K562 (cell line): ENCODE measurements around the gene PIWIL1. TPM values are rescaled to one million over a fixed set of nuclear protein-coding genes. Genes with fewer than 3 reads are reported as not detected.

ENCODE experiments used
- ATAC-seq: fragments of 200-7000 bp; cut with Tn5 transposase; 3 replicates; pipeline ENCODE4 v1.9.1; 2020; ENCODE audit warnings: moderate library complexity
- BruUV-seq: library from RNA; stranded (reverse); fragments of 400-500 nt; replicated peaks from 2 replicates; lab custom pipeline; 2021; lab: Mats Ljungman, UMichigan
- CTCF ChIA-PET: fragments of 300-600 bp; formaldehyde crosslinking; extraction: SDS; loops from one replicate; lab custom pipeline; 2021; ENCODE audit warnings: low intra/inter-chr PET ratio; lab: Yijun Ruan, JAX
- POLR2A ChIA-PET: fragments of 300-600, 350-650 bp; sonication (Branson Sonifier 250); formaldehyde crosslinking; extraction: SDS; loops from one replicate; lab custom pipeline; 2021; ENCODE audit warnings: antibody characterized with exemption, inconsistent platforms; lab: Yijun Ruan, JAX
- DNase-seq, 4 experiments: peaks; one replicate each; pipeline versions ENCODE4 v3.0.0 to v3.0.0-alpha.2; 2011 to 2018; ENCODE audit warnings: low spot score in 3 of 4, mixed read lengths in 3 of 4; ENCODE audit errors: extremely low read depth in 1 of 4
- FAIRE-seq: peaks from 2 replicates; lab custom pipeline; 2011; peaks lifted over from hg19 to GRCh38; lab: Jason Lieb, UNC
- H2AFZ ChIP-seq: 2 replicates; pipeline ENCODE4 v1.6.0; 2011; ENCODE audit warnings: low read depth, low read length, control low read depth, inconsistent platforms
- H3K27ac ChIP-seq: fragments of 200-600 bp; 3 replicates; pipeline ENCODE4 v1.8.0; 2011; ENCODE audit warnings: low read depth, mild to moderate bottlenecking, control low read depth, inconsistent platforms, low read length, moderate library complexity, mixed read lengths; ENCODE audit errors: extremely low read depth
- H3K27me3 ChIP-seq, 2 experiments: fragments of 300-600 bp in 1 of 2; 2 replicates in 1 of 2; 3 replicates in 1 of 2; pipeline versions ENCODE4 v1.6.0 to v1.8.0; 2011; ENCODE audit warnings: inconsistent platforms in 2 of 2, low read length in 2 of 2, mild to moderate bottlenecking in 1 of 2, mixed read lengths in 1 of 2, moderate library complexity in 1 of 2; ENCODE audit not compliant: control insufficient read depth in 2 of 2, insufficient read depth in 2 of 2
- H3K36me3 ChIP-seq: fragments of 300-600 bp; 3 replicates; pipeline ENCODE4 v1.8.0; 2011; ENCODE audit warnings: mild to moderate bottlenecking, low read length, inconsistent platforms; ENCODE audit not compliant: control insufficient read depth, insufficient read depth
- H3K4me1 ChIP-seq, 2 experiments: fragments of 200-600 bp in 1 of 2; replicated peaks in 1 of 2; 2 replicates in 1 of 2; 3 replicates in 1 of 2; pipeline versions ENCODE4 v1.5.1 to v1.8.0; 2011; ENCODE audit warnings: inconsistent platforms in 2 of 2, low read length in 2 of 2, mild to moderate bottlenecking in 1 of 2, mixed read lengths in 1 of 2, moderate library complexity in 1 of 2; ENCODE audit not compliant: control insufficient read depth in 2 of 2, insufficient read depth in 2 of 2
- H3K4me2 ChIP-seq: 2 replicates; pipeline ENCODE4 v1.6.1; 2011; ENCODE audit warnings: low read length, control low read depth, inconsistent platforms, mixed read lengths; ENCODE audit not compliant: insufficient read depth
- H3K4me3 ChIP-seq: fragments of 200-600 bp; sonication (generic), shearing (Covaris generic); 2 replicates; pipeline ENCODE4 v1.5.1; 2016; ENCODE audit warnings: control low read depth, inconsistent platforms
- H3K79me2 ChIP-seq: fragments of 200-600 bp; 3 replicates; pipeline ENCODE4 v1.8.0; 2011; ENCODE audit warnings: low read length, inconsistent platforms; ENCODE audit not compliant: control insufficient read depth, insufficient read depth
- H3K9ac ChIP-seq, 2 experiments: 2 replicates each; pipeline versions ENCODE4 v1.6.0 to v1.6.1; 2011; ENCODE audit warnings: low read depth in 2 of 2, low read length in 2 of 2, control low read depth in 1 of 2, inconsistent platforms in 1 of 2, mild to moderate bottlenecking in 1 of 2, mixed read lengths in 1 of 2; ENCODE audit not compliant: insufficient read depth in 1 of 2
- H3K9me1 ChIP-seq: one replicate; pipeline ENCODE4 v1.6.0; 2011; ENCODE audit warnings: inconsistent platforms, mild to moderate bottlenecking, low read length, moderate library complexity; ENCODE audit not compliant: control insufficient read depth, insufficient read depth
- H3K9me3 ChIP-seq: replicated peaks from 2 replicates; pipeline ENCODE4 v1.5.1; 2011; ENCODE audit warnings: low read depth, low read length, inconsistent platforms; ENCODE audit not compliant: control insufficient read depth, insufficient read depth
- H4K20me1 ChIP-seq: replicated peaks from 2 replicates; pipeline ENCODE4 v1.6.1; 2011; ENCODE audit warnings: low read length, inconsistent platforms, mixed read lengths; ENCODE audit not compliant: control insufficient read depth, insufficient read depth
- ARID4B ChIP-seq: sonication (generic); formaldehyde crosslinking; IDR thresholded peaks from 2 replicates; pipeline ENCODE4 v1.8.0; 2022; ENCODE audit warnings: mild to moderate bottlenecking, missing genetic modification reagents
- TEAD2 ChIP-seq: fragments of 450-650 bp; IDR thresholded peaks from 2 replicates; pipeline ENCODE4 v1.6.1; 2016; ENCODE audit warnings: missing genetic modification characterization, control low read depth, missing compliant biosample characterization
- ZFX ChIP-seq: sonication (generic); formaldehyde crosslinking; IDR thresholded peaks from 2 replicates; pipeline ENCODE4 v1.8.0; 2022; ENCODE audit warnings: mild to moderate bottlenecking, missing genetic modification reagents, moderate library complexity
- WGBS: fragments of 100-300 bp; shearing (Covaris generic); methylation state at CpG from one replicate; pipeline ENCODE4 v1.1.6; 2016; ENCODE audit warnings: low coverage, mixed read lengths; ENCODE audit not compliant: insufficient coverage; ENCODE audit errors: missing lambda C conversion rate; 5-methylcytosine and 5-hydroxymethylcytosine counted together
- in situ Hi-C: fragments of 300-500 bp; cut with MboI; formaldehyde crosslinking; loops from 4 replicates; pipeline ENCODE4 v1.15.0; 2018; ENCODE audit warnings: inconsistent platforms, mixed read lengths
- intact Hi-C: fragments of 100-400 bp; cut with micrococcal nuclease; formaldehyde crosslinking; loops from 2 replicates; pipeline ENCODE4 v1.14.2; 2022
- polyA plus RNA-seq, 8 experiments: library from polyadenylated mRNA; depleted of rRNA in 4 of 8; stranded (reverse) in 5 of 8; unstranded in 3 of 8; fragments of >200 nt; fragmentation: Nextera tagmentation in 2 of 8; fragmentation: Illumina TruSeq in 1 of 8; extraction: Ambion mirVana in 2 of 8; extraction: Trizol in 1 of 8; gene quantifications; 2 replicates each; pipeline versions ENCODE4 v1.2.1 to v1.2.3, GENCODE V29; 2011 to 2014; ENCODE audit warnings: inconsistent platforms in 1 of 8, missing spikeins in 1 of 8
- total RNA-seq, 7 experiments: library from RNA; depleted of rRNA in 6 of 7; stranded (reverse); fragments of >200 nt in 6 of 7; fragmentation: Illumina TruSeq in 2 of 7; extraction: Trizol in 2 of 7; gene quantifications; 2 replicates each; pipeline versions ENCODE4 v1.2.1 to v1.2.3, GENCODE V29; 2011 to 2021; ENCODE audit warnings: low replicate concordance in 1 of 7

The PIWIL1 gene
- total and polyA plus RNA-seq, 9 of the 15 experiments (the other 6 are each of a cell fraction or from before 2014, with no cell fraction given) = not detected

GRCh38 chr12:130382818-130383217 is 45.1 kb downstream of the PIWIL1 start (continued):
- no peak for TF ChIP-seq TEAD2 (tag)
- TF ChIP-seq, all 486 proteins: peak for 0

GRCh38 chr12:130384234-130384633 is 46.5 kb downstream of the PIWIL1 start:
- H3K9ac ChIP-seq = no peak overlapping the region
- CTCF ChIA-PET = no interaction called here
- in situ Hi-C loops = no loop called here
- TF ChIP-seq ZFX (no peak), ARID4B (no peak)
- TF ChIP-seq, all 486 proteins: peak for 0
- H4K20me1 ChIP-seq = no peaks in the 10 kb centered on the region
- H3K27me3 ChIP-seq = no peaks in the 10 kb centered on the region
- H3K27ac ChIP-seq = no peak overlapping the region
- FAIRE-seq = no peak
- H3K9me1 ChIP-seq = no peaks in the 10 kb centered on the region
- BruUV-seq = no TSS peak
- no peaks in the 10 kb centered on the region for H3K36me3 ChIP-seq
- no peak for DNase-seq
- no peak overlapping the region for H3K4me3 ChIP-seq
- H3K4me2 ChIP-seq = no peak overlapping the region
- WGBS = 0% methylated on average over 3 of the region's 3 CpGs
- no peaks in the 10 kb centered on the region for H3K4me1 ChIP-seq
- no peaks in the 10 kb centered on the region for H3K9me3 ChIP-seq
- POLR2A ChIA-PET = no interaction called here
- no peaks in the 10 kb centered on the region for H3K79me2 ChIP-seq
- no peak overlapping the region for H2AFZ ChIP-seq
- ATAC-seq = no peak
- intact Hi-C loops = no loop called here
